HCT116 (cell line): ENCODE measurements around the gene FTCD.

ENCODE experiments used
- CBX3 ChIP-seq: IDR thresholded peaks from 2 replicates; pipeline ENCODE4 v1.6.1; 2012; ENCODE audit warnings: low read depth
- POLR2A ChIP-seq: IDR thresholded peaks from 2 replicates; pipeline ENCODE4 v1.7.0; 2011; ENCODE audit warnings: borderline replicate concordance; ENCODE audit not compliant: insufficient read depth, insufficient read length; ENCODE audit errors: extremely low read depth
- POLR2AphosphoS5 ChIP-seq: IDR thresholded peaks from 2 replicates; pipeline ENCODE4 v1.6.1; 2011; ENCODE audit warnings: mild to moderate bottlenecking, low read depth, low read length, moderate library complexity
- RAD21 ChIP-seq: IDR thresholded peaks from 2 replicates; pipeline ENCODE4 v1.6.1; 2012; ENCODE audit warnings: low read depth, mild to moderate bottlenecking
- YY1 ChIP-seq: IDR thresholded peaks from 2 replicates; pipeline ENCODE4 v1.6.1; 2011; ENCODE audit warnings: low read length, low read depth, moderate library complexity, mild to moderate bottlenecking; ENCODE audit not compliant: insufficient replicate concordance; ENCODE audit errors: extremely low read depth
- ZNF274 ChIP-seq: fragments of 200-500 bp; sonication (Bioruptor generic); IDR thresholded peaks from 2 replicates; pipeline ENCODE4 v1.6.1; 2014; ENCODE audit warnings: mild to moderate bottlenecking, low read depth, low read length, inconsistent platforms
- TF ChIP-seq, protein P1 (sequence below): IDR thresholded peaks from 2 replicates; pipeline ENCODE4 v1.6.1; 2012

GRCh38 chr21:46154955-46155513 is 345 bp downstream of the FTCD start:
- no peak for TF ChIP-seq POLR2AphosphoS5
- no peak for TF ChIP-seq RAD21
- TF ChIP-seq ZNF274, result no peak
- no peak for TF ChIP-seq POLR2A
- TF ChIP-seq, protein P1, sequence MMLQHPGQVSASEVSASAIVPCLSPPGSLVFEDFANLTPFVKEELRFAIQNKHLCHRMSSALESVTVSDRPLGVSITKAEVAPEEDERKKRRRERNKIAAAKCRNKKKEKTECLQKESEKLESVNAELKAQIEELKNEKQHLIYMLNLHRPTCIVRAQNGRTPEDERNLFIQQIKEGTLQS, result no peak
- no peak for TF ChIP-seq CBX3
- TF ChIP-seq YY1, result no peak
